ENCODE measurements around the gene MATN1. TPM values are rescaled to one million over a fixed set of nuclear protein-coding genes. Genes with fewer than 3 reads are reported as not detected.

The MATN1 gene, protein sequence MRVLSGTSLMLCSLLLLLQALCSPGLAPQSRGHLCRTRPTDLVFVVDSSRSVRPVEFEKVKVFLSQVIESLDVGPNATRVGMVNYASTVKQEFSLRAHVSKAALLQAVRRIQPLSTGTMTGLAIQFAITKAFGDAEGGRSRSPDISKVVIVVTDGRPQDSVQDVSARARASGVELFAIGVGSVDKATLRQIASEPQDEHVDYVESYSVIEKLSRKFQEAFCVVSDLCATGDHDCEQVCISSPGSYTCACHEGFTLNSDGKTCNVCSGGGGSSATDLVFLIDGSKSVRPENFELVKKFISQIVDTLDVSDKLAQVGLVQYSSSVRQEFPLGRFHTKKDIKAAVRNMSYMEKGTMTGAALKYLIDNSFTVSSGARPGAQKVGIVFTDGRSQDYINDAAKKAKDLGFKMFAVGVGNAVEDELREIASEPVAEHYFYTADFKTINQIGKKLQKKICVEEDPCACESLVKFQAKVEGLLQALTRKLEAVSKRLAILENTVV
- total RNA-seq (2021; ENCODE audit: unreplicated experiment) = 0.12 TPM
- polyA plus RNA-seq (2012) = 0.05 and 0.18 TPM in 2 replicates
- percentile 13 among the genes with signal in this experiment for Bru-seq, nascent RNA
- BruChase-seq, experiment 1, labeled RNA remaining after a 6-hour chase = percentile 20 among the genes with signal in this experiment
- percentile 19 among the genes with signal in this experiment for BruChase-seq, experiment 2, labeled RNA remaining after a 2-hour chase
- long read RNA-seq = 0 reads

DNA sequence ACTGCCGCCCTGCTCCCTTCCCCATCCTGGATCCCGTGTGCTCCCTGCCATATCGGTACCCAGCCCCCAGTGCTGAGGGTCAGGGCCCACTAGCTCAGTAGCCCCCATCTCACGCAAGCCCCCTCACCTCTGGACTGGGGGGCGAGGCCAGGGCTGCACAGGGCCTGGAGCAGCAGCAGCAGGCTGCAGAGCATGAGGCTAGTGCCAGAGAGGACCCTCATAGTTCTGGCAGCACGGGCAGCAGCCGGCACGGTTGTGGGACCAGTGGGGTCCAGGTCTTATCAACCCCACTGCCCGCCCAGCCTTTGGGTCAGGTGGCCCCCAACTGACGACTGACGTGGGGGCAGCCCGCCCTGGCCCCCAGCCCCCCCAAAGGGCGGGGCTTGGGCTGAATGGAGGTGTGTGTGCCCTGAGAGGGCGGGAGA is at the start of gene MATN1:
TSS of gene MATN1 (minus strand) at position 255 of the 425 bp plus-strand sequence. CDS start at position 221, 34 bp downstream.
- H3K27me3 ChIP-seq (ENCODE audit: insufficient read depth, low read length) = no peaks in the 10 kb centered on the region
- no peaks in the 10 kb centered on the region for H4K20me1 ChIP-seq (ENCODE audit: insufficient read depth)
- H3K9ac ChIP-seq (ENCODE audit: low read length) = no peak within 1 kb of the TSS
- intact Hi-C loops (cut with micrococcal nuclease) = no loop called here
- H3K4me1 ChIP-seq (ENCODE audit: control insufficient read depth in 1 of 2, insufficient read depth in 2 of 2, low read length in 2 of 2) = peaks cover 16 to 24% of the 10 kb centered on the region in 2 experiments
- no peak within 1 kb of the TSS; the same call in 1 of the 2 replicates for H3K27ac ChIP-seq (ENCODE audit: low read depth, low read length)
- H2AFZ ChIP-seq (ENCODE audit: low read depth, low read length, poor library complexity, severe bottlenecking) = no peak within 1 kb of the TSS
- DNase-seq (ENCODE audit: low read depth, low spot score) = no peak
- no peaks in the 10 kb centered on the region for H3K9me2 ChIP-seq (ENCODE audit: insufficient read depth)
- ATAC-seq = no peak
- no peaks in the 10 kb centered on the region for H3K9me3 ChIP-seq (ENCODE audit: control insufficient read depth in 1 of 2, insufficient read depth in 1 of 2, low read depth in 1 of 2, low read length in 2 of 2)
- ChIA-PET POLR2A (no interaction called here), RAD21 (ENCODE audit: low non-redundant PET in 1 of 2, low total read pairs in 2 of 2, uncharacterized antibody in 2 of 2, unreplicated experiment in 2 of 2) (no interaction called here), CTCF (interaction anchor here (6.1 kb wide), 1 partner anchor 56 kb away, joined by 49 read pairs; no protein-coding TSS in a partner anchor)
- H3K4me3 ChIP-seq (replicated peaks in 1 of 2; ENCODE audit: low read depth in 1 of 2, low read length in 2 of 2) = no peak within 1 kb of the TSS
- H3K4me2 ChIP-seq (ENCODE audit: low read length) = no peak within 1 kb of the TSS
- no peaks in the 10 kb centered on the region for H3K36me3 ChIP-seq (ENCODE audit: control insufficient read depth in 1 of 2, insufficient read depth in 2 of 2, low read length in 2 of 2)
- TF ChIP-seq EGR1 (IDR thresholded peaks at IDR 0.05; ENCODE audit: low read depth) (no peak), SIN3A (IDR thresholded peaks at IDR 0.05; ENCODE audit: low read depth) (no peak), ZFX (IDR thresholded peaks at IDR 0.05) (no peak)
- TF ChIP-seq, protein P1, sequence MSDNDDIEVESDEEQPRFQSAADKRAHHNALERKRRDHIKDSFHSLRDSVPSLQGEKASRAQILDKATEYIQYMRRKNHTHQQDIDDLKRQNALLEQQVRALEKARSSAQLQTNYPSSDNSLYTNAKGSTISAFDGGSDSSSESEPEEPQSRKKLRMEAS (IDR thresholded peaks at IDR 0.05) = no peak
- no TSS peak for BruUV-seq (replicated peaks)
- no peaks in the 10 kb centered on the region for H3K79me2 ChIP-seq (ENCODE audit: insufficient read depth, low read length)

DNA sequence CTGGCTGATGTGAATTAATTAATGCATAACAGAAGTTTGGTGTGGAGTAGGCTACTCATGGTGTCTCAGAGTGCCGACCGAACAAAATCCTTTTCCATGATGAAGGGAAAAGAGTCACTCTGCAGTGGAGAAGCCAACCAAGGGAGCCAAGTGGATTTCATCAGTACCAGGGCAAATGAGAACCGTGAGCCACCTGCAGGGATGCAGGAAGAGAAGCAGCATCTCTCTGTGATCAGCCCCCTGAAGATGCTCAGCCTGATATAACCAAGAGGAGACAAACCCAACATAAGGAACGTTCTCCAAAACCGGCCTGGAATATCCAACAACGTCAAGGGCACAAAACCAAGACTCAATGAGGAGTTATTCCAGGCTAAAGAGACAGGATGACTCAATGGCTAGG is 47.6 kb upstream of the MATN1 start:
- Histone ChIP-seq H3K36me3 (ENCODE audit: control insufficient read depth in 1 of 2, insufficient read depth in 2 of 2, low read length in 2 of 2) (no peaks in the 10 kb centered on the region), H3K9ac (ENCODE audit: low read length) (no peak overlapping the region), H3K27ac (ENCODE audit: low read depth, low read length) (no peak overlapping the region), H3K4me2 (ENCODE audit: low read length) (no peak overlapping the region), H2AFZ (ENCODE audit: low read depth, low read length, poor library complexity, severe bottlenecking) (no peak overlapping the region), H3K9me3 (ENCODE audit: control insufficient read depth in 1 of 2, insufficient read depth in 1 of 2, low read depth in 1 of 2, low read length in 2 of 2) (no peaks in the 10 kb centered on the region), H3K4me3 (replicated peaks in 1 of 2; ENCODE audit: low read depth in 1 of 2, low read length in 2 of 2) (no peak overlapping the region), H4K20me1 (ENCODE audit: insufficient read depth) (no peaks in the 10 kb centered on the region), H3K4me1 (ENCODE audit: control insufficient read depth in 1 of 2, insufficient read depth in 2 of 2, low read length in 2 of 2) (no peaks in the 10 kb centered on the region), H3K27me3 (ENCODE audit: insufficient read depth, low read length) (no peaks in the 10 kb centered on the region), H3K79me2 (ENCODE audit: insufficient read depth, low read length) (no peaks in the 10 kb centered on the region), H3K9me2 (ENCODE audit: insufficient read depth) (no peaks in the 10 kb centered on the region)
- ATAC-seq (no peak), DNase-seq (ENCODE audit: low read depth, low spot score) (no peak)
- no TSS peak for BruUV-seq (replicated peaks)
- RAD21 ChIA-PET (ENCODE audit: low non-redundant PET in 1 of 2, low total read pairs in 2 of 2, uncharacterized antibody in 2 of 2, unreplicated experiment in 2 of 2) = no interaction called here
- intact Hi-C loops (cut with micrococcal nuclease) = no loop called here
- CTCF ChIA-PET = interaction anchor here (1.2 kb wide), 1 partner anchor 52 kb away, joined by 3 read pairs; no protein-coding TSS in a partner anchor
- POLR2A ChIA-PET = no interaction called here
- no peak for TF ChIP-seq EGR1 (IDR thresholded peaks at IDR 0.05; ENCODE audit: low read depth)
- TF ChIP-seq, protein P2, sequence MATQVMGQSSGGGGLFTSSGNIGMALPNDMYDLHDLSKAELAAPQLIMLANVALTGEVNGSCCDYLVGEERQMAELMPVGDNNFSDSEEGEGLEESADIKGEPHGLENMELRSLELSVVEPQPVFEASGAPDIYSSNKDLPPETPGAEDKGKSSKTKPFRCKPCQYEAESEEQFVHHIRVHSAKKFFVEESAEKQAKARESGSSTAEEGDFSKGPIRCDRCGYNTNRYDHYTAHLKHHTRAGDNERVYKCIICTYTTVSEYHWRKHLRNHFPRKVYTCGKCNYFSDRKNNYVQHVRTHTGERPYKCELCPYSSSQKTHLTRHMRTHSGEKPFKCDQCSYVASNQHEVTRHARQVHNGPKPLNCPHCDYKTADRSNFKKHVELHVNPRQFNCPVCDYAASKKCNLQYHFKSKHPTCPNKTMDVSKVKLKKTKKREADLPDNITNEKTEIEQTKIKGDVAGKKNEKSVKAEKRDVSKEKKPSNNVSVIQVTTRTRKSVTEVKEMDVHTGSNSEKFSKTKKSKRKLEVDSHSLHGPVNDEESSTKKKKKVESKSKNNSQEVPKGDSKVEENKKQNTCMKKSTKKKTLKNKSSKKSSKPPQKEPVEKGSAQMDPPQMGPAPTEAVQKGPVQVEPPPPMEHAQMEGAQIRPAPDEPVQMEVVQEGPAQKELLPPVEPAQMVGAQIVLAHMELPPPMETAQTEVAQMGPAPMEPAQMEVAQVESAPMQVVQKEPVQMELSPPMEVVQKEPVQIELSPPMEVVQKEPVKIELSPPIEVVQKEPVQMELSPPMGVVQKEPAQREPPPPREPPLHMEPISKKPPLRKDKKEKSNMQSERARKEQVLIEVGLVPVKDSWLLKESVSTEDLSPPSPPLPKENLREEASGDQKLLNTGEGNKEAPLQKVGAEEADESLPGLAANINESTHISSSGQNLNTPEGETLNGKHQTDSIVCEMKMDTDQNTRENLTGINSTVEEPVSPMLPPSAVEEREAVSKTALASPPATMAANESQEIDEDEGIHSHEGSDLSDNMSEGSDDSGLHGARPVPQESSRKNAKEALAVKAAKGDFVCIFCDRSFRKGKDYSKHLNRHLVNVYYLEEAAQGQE (IDR thresholded peaks at IDR 0.05; ENCODE audit: low read depth) = no peak
- no peak for TF ChIP-seq TCF7L2 (IDR thresholded peaks at IDR 0.05; ENCODE audit: borderline replicate concordance, extremely low read depth, insufficient read depth, insufficient read length)
- no peak for TF ChIP-seq ZFX (IDR thresholded peaks at IDR 0.05)
- TF ChIP-seq CBX3 (IDR thresholded peaks at IDR 0.05; ENCODE audit: low read depth) = no peak
- TF ChIP-seq, protein P3, sequence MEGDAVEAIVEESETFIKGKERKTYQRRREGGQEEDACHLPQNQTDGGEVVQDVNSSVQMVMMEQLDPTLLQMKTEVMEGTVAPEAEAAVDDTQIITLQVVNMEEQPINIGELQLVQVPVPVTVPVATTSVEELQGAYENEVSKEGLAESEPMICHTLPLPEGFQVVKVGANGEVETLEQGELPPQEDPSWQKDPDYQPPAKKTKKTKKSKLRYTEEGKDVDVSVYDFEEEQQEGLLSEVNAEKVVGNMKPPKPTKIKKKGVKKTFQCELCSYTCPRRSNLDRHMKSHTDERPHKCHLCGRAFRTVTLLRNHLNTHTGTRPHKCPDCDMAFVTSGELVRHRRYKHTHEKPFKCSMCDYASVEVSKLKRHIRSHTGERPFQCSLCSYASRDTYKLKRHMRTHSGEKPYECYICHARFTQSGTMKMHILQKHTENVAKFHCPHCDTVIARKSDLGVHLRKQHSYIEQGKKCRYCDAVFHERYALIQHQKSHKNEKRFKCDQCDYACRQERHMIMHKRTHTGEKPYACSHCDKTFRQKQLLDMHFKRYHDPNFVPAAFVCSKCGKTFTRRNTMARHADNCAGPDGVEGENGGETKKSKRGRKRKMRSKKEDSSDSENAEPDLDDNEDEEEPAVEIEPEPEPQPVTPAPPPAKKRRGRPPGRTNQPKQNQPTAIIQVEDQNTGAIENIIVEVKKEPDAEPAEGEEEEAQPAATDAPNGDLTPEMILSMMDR (IDR thresholded peaks at IDR 0.05 in 2 of 3, conservative IDR thresholded peaks at IDR 0.05 in 1 of 3; ENCODE audit: borderline replicate concordance in 1 of 3, insufficient read depth in 1 of 3, low read depth in 2 of 3, low read length in 2 of 3) = no peak
- no peak for TF ChIP-seq ZNF274 (IDR thresholded peaks at IDR 0.05; ENCODE audit: low read depth, low read length)
- no peak for TF ChIP-seq YY1 (IDR thresholded peaks at IDR 0.05; ENCODE audit: extremely low read depth, insufficient replicate concordance, low read depth, low read length)
- TF ChIP-seq JUND (IDR thresholded peaks at IDR 0.05) = no peak
- TF ChIP-seq POLR2A (IDR thresholded peaks at IDR 0.05; ENCODE audit: borderline replicate concordance, extremely low read depth, insufficient read depth, insufficient read length) = no peak
